Common myeloid progenitor, CD34-positive (primary cell): Measurements from ENCODE around the gene SMIM1. TPM values are rescaled to one million over a fixed set of nuclear protein-coding genes. Genes with fewer than 3 reads are reported as not detected.
A peak's percentile ranks its signal among the peaks of the same experiment; 100 is the strongest.
"Not testable (repeated sequence)": the region's sequence is repeated elsewhere in the genome, so short reads cannot be mapped to it uniquely, and the experiment has no call there.

ENCODE experiments used
- CTCF ChIA-PET: fragments of 350-600 bp; sonication (Branson Sonifier 250); formaldehyde crosslinking; loops from one replicate; lab custom pipeline; 2021; ENCODE audit warnings: antibody characterized with exemption; lab: Charles Lee
- POLR2A ChIA-PET: fragments of 350-600 bp; sonication (Branson Sonifier 250); formaldehyde crosslinking; loops from one replicate; lab custom pipeline; 2021; ENCODE audit warnings: antibody characterized with exemption; lab: Charles Lee
- DNase-seq, 3 donors: peaks; one replicate each; pipeline versions ENCODE4 v3.0.0 to v3.0.0-alpha.2; 2013
- H3K27ac ChIP-seq, 2 experiments: 1 replicate in 1 of 2; 2 replicates in 1 of 2; pipeline ENCODE4 v1.7.0; 2013; ENCODE audit warnings: inconsistent platforms in 2 of 2, low read length in 2 of 2, mild to moderate bottlenecking in 2 of 2, low read depth in 1 of 2, moderate library complexity in 1 of 2; ENCODE audit not compliant: severe bottlenecking in 2 of 2, insufficient read depth in 1 of 2, poor library complexity in 1 of 2
- H3K27me3 ChIP-seq, 5 experiments: replicated peaks in 2 of 5; 1 replicate in 3 of 5; 2 replicates in 2 of 5; pipeline versions ENCODE4 v1.6.1 to v1.7.0; 2013; ENCODE audit warnings: low read length in 4 of 5, mild to moderate bottlenecking in 2 of 5, moderate library complexity in 2 of 5, inconsistent platforms in 1 of 5; ENCODE audit not compliant: insufficient read depth in 5 of 5, control insufficient read depth in 4 of 5
- H3K36me3 ChIP-seq, 4 experiments: 1 replicate in 2 of 4; 2 replicates in 2 of 4; pipeline versions ENCODE4 v1.6.1 to v1.7.0; 2013; ENCODE audit warnings: low read length in 3 of 4, control low read depth in 1 of 4, mild to moderate bottlenecking in 1 of 4; ENCODE audit not compliant: control insufficient read depth in 4 of 4, insufficient read depth in 4 of 4
- H3K4me1 ChIP-seq, 4 experiments: 1 replicate in 3 of 4; 2 replicates in 1 of 4; pipeline versions ENCODE4 v1.6.1 to v1.7.1; 2013; ENCODE audit warnings: low read length in 3 of 4, mild to moderate bottlenecking in 3 of 4, control low read depth in 1 of 4, inconsistent platforms in 1 of 4, moderate library complexity in 1 of 4; ENCODE audit not compliant: control insufficient read depth in 4 of 4, insufficient read depth in 4 of 4; ENCODE audit errors: control extremely low read depth in 1 of 4
- H3K4me3 ChIP-seq, 7 experiments: 1 replicate in 4 of 7; 2 replicates in 3 of 7; pipeline versions ENCODE4 v1.5.1 to v1.7.0; 2013; ENCODE audit warnings: mild to moderate bottlenecking in 7 of 7, low read length in 6 of 7, moderate library complexity in 6 of 7, inconsistent platforms in 2 of 7, low read depth in 2 of 7, control low read depth in 1 of 7; ENCODE audit not compliant: insufficient read depth in 4 of 7, control insufficient read depth in 1 of 7; ENCODE audit errors: extremely low read depth in 1 of 7
- H3K9me3 ChIP-seq, 5 experiments: 1 replicate in 4 of 5; 2 replicates in 1 of 5; pipeline versions ENCODE4 v1.6.1 to v1.7.1; 2013; ENCODE audit warnings: low read length in 4 of 5, mild to moderate bottlenecking in 2 of 5, inconsistent platforms in 1 of 5, low read depth in 1 of 5, moderate library complexity in 1 of 5; ENCODE audit not compliant: control insufficient read depth in 4 of 5, insufficient read depth in 2 of 5; ENCODE audit errors: control extremely low read depth in 1 of 5
- WGBS: methylation state at CpG from one replicate; pipeline ENCODE4 v1.1.5; 2013; ENCODE audit not compliant: insufficient coverage; 5-methylcytosine and 5-hydroxymethylcytosine counted together
- polyA plus RNA-seq: library from polyadenylated mRNA; unstranded; fragments of 120-200 nt; gene quantifications from one replicate; pipeline ENCODE4 v1.2.1, GENCODE V29; 2013

SMIM1 gene
- 11.3 TPM for polyA plus RNA-seq

DNA sequence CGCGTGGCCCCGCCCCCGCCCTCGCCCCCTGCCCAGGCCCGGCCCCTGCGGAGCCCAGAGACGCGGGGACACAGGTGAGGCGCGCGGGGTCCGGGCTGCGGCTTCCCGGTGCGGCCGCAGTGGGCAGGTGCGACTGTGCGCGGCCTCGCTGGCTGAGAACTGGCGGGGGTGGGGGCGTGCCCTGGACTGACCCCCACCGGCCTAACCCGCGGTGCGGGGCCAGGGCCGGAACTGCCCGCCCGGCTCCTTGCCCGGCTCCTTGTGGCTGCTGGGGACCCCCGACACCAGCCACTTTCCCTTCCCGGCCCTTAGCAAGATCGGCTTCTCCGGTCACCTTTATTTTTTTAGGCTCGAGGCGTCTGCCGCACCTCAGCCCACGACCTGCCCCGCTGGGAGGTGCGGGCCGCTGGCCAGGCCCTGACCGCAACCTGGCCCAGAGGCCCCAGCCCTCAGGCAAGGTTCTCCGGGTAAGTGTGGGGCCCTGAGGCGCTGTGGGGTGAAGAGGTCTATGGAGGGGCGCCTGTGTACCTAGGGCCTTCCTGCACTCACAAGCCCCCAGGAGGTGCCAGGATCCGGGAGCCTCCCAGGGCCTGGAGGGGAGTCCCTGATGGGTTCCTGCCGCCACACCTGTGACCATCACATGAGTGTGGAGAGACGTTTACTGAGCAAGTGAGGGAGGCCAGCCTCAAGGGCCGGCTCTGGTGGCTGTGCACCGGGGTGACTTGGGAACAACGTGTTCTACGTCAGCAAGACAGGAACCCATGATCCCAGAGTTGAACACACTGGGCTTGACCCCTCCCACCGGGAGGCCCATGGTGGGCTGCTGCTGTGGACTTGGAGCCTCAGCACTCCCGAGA is at the start of gene SMIM1:
TSS of gene SMIM1 (plus strand) at position 35 of the 857 bp plus-strand sequence. CDS start 2,625 bp downstream, outside the sequence.
- WGBS = 8% methylated on average over 41 of the region's 55 CpGs
- no peaks in the 10 kb centered on the region for H3K9me3 ChIP-seq

DNA sequence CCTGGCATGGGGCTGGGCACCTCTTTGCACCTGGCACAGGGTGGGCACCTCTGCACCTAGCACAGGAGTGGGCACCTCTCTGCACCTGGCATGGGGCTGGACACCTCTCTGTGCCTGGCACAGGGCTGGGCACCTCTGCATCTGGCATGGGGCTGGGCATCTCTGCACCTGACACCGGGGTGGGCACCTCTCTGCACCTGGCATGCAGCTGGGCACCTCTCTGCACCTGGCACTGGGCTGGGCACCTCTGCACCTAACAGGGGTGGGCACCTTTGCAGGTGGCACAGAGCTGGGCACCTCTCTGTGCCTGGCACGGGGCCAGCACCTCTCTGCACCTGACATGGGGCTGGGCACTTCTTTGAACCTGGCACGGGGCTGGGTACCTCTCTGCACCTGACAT is 49.7 kb upstream of the SMIM1 start:
- POLR2A ChIA-PET = no interaction called here
- Histone ChIP-seq H3K27me3 (peaks cover 0 to 3% (median 0%) of the 10 kb centered on the region in 5 experiments), H3K4me1 (peaks cover 0 to 14% (median 2%) of the 10 kb centered on the region in 4 experiments), H3K4me3 (no peak overlapping the region), H3K9me3 (no peaks in the 10 kb centered on the region), H3K36me3 (no peaks in the 10 kb centered on the region), H3K27ac (no peak overlapping the region)
- WGBS = 69% methylated on average over 3 of the region's 3 CpGs
- CTCF ChIA-PET = interaction anchor here (2.4 kb wide), 1 partner anchor 8 kb away, joined by 13 read pairs; no protein-coding TSS in a partner anchor
- DNase-seq = no peak

More for the DNA sequence above, at the start of gene SMIM1:
- Histone ChIP-seq H3K36me3 (no peaks in the 10 kb centered on the region), H3K27ac (peak within 1 kb of the TSS in 1 of 2 experiments; percentile 68), H3K4me1 (peaks cover 0 to 51% (median 39%) of the 10 kb centered on the region in 4 experiments), H3K27me3 (no peaks in the 10 kb centered on the region), H3K4me3 (peak within 1 kb of the TSS; percentile 34 to 80 (median 61))
- DNase-seq = peak in 1 of 3 donors; percentile 20
- ChIA-PET POLR2A (no interaction called here), CTCF (interaction anchor here (1.5 kb wide), 1 partner anchor 21 kb away, joined by 6 read pairs; no protein-coding TSS in a partner anchor)

DNA sequence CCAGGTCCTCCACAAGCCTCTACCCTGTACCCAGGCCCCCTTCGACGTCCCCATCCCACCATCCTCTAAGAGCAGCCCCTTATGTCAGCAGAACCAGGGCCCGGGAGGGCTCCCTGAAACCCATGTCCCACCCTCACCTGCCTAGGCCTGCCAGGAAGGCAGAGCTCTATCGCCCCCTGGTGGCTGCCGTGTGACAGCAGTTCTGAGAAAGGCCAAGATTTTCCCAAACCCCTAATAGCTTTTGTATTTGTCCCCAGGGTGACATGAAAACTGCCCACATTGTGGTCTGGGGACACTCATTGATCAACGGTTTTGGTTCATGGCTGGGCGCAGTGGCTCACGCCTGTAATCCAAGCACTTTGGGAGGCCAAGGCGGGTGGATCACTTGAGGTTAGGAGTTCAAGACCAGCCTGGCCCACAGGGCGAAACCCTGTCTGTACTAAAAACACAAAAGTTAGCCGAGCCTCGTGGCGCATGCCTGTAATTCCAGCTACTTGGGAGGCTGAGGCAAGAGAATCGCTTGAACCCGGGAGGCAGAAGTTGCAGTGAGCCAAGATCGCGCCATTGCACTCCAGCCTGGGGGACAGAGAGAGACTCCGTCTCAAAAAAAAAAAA is 48.0 kb upstream of the SMIM1 start:
- H3K27ac ChIP-seq, H3K4me3 ChIP-seq, H3K27me3 ChIP-seq, H3K36me3 ChIP-seq, H3K9me3 ChIP-seq, POLR2A ChIA-PET: not testable (repeated sequence)
- peak; percentile 63 to 78 (median 69) for DNase-seq
- CTCF ChIA-PET = interaction anchor here (0.7 to 2.4 kb wide), 8 partner anchors 9 to 271 kb away, joined by 3 to 13 read pairs (median 3); no protein-coding TSS in a partner anchor
- WGBS = 41% methylated on average over 18 of the region's 18 CpGs
- peaks cover 0 to 11% (median 1%) of the 10 kb centered on the region in 4 experiments for H3K4me1 ChIP-seq

- H3K27ac ChIP-seq = no peak overlapping the region
- ChIA-PET CTCF (interaction anchor here (1.3 to 2.4 kb wide), 3 partner anchors 11 to 30 kb away, joined by 3 to 13 read pairs (median 6); no protein-coding TSS in a partner anchor), POLR2A (no interaction called here)
- 100% methylated on average over 2 of the region's 2 CpGs for WGBS
- H3K4me3 ChIP-seq = no peak overlapping the region
- no peaks in the 10 kb centered on the region for H3K36me3 ChIP-seq
- no peaks in the 10 kb centered on the region for H3K9me3 ChIP-seq
- H3K27me3 ChIP-seq = peaks cover 0 to 8% (median 0%) of the 10 kb centered on the region in 5 experiments
- DNase-seq = no peak
- peaks cover 0 to 4% (median 2%) of the 10 kb centered on the region in 4 experiments for H3K4me1 ChIP-seq
These were observed 47.2 kb upstream of the SMIM1 start for GRCh38 chr1:3725366-3725765.

DNA sequence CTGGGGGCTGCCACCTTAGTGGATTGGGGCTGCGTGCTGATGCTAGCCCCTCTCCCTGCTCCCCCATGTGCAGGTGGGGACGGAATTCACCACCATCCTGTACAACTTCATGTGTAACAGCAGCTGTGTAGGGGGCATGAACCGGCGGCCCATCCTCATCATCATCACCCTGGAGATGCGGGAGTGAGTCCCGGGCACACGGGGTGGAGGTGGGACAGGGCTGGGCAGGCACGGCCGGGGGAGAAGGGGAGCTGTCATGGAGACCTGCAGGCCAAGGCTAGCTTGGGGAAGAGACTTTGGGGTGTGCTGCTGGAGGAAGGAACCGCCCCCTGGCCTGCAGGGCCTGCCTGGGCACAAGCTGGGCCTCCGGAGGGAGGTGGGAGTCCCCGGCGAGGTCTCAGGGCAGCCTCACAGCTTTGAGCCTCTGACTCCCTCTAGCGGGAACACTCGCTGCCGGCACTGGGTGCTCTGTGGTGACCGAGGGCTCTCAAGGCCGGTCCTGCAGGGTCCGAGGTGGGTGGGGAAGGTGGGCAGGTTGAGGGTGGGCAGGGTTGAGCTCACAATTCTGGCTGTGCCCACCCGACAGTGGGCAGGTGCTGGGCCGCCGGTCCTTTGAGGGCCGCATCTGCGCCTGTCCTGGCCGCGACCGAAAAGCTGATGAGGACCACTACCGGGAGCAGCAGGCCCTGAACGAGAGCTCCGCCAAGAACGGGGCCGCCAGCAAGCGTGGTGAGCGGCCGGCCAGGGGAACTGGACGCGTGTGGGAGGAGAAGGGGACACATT is 45.3 kb upstream of the SMIM1 start:
- Histone ChIP-seq H3K4me1 (peaks cover 0 to 7% (median 2%) of the 10 kb centered on the region in 4 experiments), H3K27me3 (peaks cover 0 to 26% (median 3%) of the 10 kb centered on the region in 5 experiments), H3K4me3 (no peak overlapping the region), H3K36me3 (no peaks in the 10 kb centered on the region), H3K9me3 (no peaks in the 10 kb centered on the region), H3K27ac (no peak overlapping the region)
- ChIA-PET POLR2A (no interaction called here), CTCF (interaction anchor here (0.6 to 1.8 kb wide), 7 partner anchors 9 to 1240 kb away, joined by 3 to 5 read pairs (median 4); no protein-coding TSS in a partner anchor)
- DNase-seq = peak; percentile 31 to 57 (median 55)
- WGBS = 59% methylated on average over 30 of the region's 37 CpGs

DNA sequence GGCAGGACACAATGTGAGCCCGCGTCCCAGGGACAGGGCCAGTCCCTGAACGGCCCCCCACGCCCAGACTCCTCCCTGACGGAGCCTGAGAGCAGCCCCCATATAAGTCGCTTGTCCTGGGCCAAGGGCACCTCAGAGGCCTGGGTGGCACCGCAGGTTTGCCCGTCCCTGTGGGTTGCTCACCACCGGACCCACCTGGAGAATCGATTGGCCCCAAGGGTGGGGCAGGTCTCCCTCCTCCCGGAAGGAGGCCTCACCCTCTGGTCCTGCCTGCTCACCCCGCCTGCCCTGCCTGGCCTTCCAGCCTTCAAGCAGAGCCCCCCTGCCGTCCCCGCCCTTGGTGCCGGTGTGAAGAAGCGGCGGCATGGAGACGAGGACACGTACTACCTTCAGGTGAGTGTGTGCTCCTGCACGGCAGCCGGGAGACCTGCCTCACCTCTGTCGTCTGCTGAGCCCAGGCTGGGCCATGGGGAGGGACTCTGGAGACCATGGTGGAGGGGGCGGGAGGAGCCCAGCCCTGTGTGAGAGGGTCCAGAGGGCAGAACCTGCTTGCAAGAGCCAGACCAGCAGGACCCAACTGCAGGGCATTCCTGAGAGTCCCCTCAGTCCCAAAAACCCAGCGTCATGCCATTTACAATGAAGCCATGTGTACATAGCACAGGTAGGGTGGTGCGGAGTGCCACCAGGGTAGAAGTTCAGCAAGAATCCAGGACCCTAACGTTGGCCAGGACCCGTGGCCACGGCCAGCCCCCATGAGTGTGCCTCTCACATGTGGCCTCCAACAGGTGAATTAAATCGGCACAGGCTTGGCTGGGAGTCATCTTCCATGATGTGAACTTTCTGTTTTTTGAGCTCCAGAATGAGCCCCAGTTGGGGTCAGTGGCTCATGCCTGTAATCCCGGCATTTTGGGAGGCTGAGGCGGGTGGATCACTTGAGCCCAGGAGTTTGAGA is 44.4 kb upstream of the SMIM1 start:
- H3K4me3 ChIP-seq = no peak overlapping the region
- H3K9me3 ChIP-seq = no peaks in the 10 kb centered on the region
- peaks cover 0 to 7% (median 2%) of the 10 kb centered on the region in 4 experiments for H3K4me1 ChIP-seq
- no peaks in the 10 kb centered on the region for H3K36me3 ChIP-seq
- ChIA-PET CTCF (interaction anchor here (0.8 to 1.8 kb wide), 4 partner anchors 21 to 190 kb away, joined by 3 to 5 read pairs (median 4); no protein-coding TSS in a partner anchor), POLR2A (no interaction called here)
- 90% methylated on average over 27 of the region's 31 CpGs for WGBS
- no peak for DNase-seq
- H3K27ac ChIP-seq = no peak overlapping the region
- peaks cover 0 to 34% (median 3%) of the 10 kb centered on the region in 5 experiments for H3K27me3 ChIP-seq
